Right lobe of liver (tissue), 4 donors: ENCODE data around the gene SERP2.

Experiments used
- CTCF ChIP-seq, 4 donors: fragments of 200-600 bp in 3 of 4; fragments of 450-650 bp in 1 of 4; IDR thresholded peaks; one replicate each; pipeline versions ENCODE4 v1.5.1 to v1.8.0; 2016 to 2022; ENCODE audit warnings: antibody characterized with exemption in 4 of 4, mild to moderate bottlenecking in 2 of 4
- POLR2A ChIP-seq: fragments of 450-650 bp; IDR thresholded peaks from one replicate; pipeline ENCODE4 v1.6.1; 2017; ENCODE audit warnings: antibody characterized with exemption, mild to moderate bottlenecking
- donor health status: DM: no; HTN: no; CAD: no.
- donor health status: DM: no; HTN: no; CAD: no.
- donor health status: DM: no; HTN: yes; CAD: no.

- TF ChIP-seq POLR2A (no peak), CTCF (IDR thresholded peaks at IDR 0.05) (no peak)
These were observed 25.7 kb upstream of the SERP2 start for GRCh38 chr13:44347949-44348348.
